ENCODE measurements around the gene CNTNAP2.

The CNTNAP2 gene

GRCh38 chr7:147858421-147858820 is 1741.8 kb downstream of the CNTNAP2 start:
- DNase-seq (no peak), ATAC-seq (no peak)

DNA sequence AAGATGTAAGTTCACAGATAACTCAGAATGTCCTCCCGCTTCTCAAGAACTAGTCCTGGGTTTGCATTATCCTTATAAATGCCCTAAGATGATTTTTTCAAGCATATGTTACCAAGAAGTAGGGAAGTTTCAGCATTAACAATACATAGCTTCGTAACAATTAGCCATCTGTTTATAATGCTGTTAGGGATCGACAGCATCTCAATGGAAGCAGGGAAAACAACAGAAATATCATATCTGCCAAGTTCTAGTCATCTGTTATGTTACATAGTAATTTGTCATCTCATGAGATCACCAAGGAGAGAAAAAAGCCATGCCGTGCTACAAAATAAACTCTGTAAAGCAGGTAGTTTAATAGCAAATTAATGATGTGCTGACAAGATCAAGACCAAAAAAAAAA is 1742.4 kb downstream of the CNTNAP2 start:
- DNase-seq (no peak), ATAC-seq (no peak)

GRCh38 chr7:147859486-147859885 is 1742.9 kb downstream of the CNTNAP2 start:
- no peak for DNase-seq

GRCh38 chr7:147861058-147861716 is 1744.6 kb downstream of the CNTNAP2 start:
- DNase-seq = no peak
- ATAC-seq = no peak

More at GRCh38 chr7:147859486-147859885, 1742.9 kb downstream of the CNTNAP2 start:
- ATAC-seq = no peak

GRCh38 chr7:147861945-147862344 is 1745.3 kb downstream of the CNTNAP2 start:
- no peak for DNase-seq

DNA sequence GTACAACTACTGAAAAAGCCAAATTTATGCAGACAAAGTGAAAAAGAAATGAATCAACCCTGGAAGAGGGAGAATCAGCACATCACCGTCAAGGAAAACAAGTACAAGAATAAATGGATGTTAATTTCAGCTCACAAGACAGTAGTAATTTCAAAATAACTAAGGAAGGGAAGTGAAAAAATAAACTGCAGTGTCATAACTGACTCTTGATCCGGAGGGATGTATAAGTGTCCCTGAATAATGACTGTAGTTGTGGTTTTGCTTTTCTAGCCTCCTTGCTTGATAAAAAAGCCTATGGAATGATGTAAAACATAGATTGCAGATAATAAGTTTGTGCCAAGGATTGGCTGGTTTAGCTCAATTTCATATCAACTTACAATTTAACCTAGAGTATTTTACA is 1752.9 kb downstream of the CNTNAP2 start:
- DNase-seq = no peak
- no peak for ATAC-seq

More at GRCh38 chr7:147861945-147862344, 1745.3 kb downstream of the CNTNAP2 start:
- no peak for ATAC-seq

DNA sequence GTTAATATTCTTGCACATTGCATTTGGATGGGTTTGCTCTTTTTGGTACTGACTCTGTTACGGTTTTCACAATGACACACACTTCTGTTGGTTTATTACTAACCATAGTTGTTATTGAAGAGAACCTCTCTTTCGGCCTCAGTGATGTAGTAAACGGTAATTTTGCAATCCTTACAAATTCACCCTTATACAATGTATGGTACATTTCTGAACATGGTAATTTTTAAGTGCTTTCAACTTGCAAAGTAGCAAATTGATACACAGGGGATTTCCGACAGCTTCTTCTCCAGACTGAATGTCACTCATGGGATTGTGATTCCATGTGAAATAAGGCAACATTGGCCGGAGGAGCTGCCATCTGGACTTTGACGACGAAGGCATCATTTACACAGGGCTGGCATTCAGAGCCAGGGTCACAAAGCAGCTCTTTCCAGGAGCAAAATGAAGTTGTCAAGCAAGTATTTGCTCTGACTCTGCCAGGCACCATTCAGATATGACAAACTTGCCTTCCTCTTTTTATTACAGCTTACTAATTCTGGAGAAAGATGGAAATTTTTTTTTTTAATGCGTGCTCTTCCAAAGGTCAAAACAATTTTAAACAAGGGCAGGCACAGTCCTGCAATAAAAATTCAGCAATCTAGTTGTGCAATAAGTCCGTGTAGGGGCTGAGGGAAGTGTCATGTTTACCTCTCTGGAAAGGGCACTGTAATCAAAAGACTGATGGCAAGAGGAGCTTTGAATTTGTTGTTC is 1762.5 kb downstream of the CNTNAP2 start:
- DNase-seq = no peak
- no peak for ATAC-seq

- no peak for ATAC-seq
- no peak for DNase-seq
Observed at GRCh38 chr7:147885869-147886268, 1769.3 kb downstream of the CNTNAP2 start.

- ATAC-seq (no peak), DNase-seq (no peak)
Observed at GRCh38 chr7:147894271-147894670, 1777.7 kb downstream of the CNTNAP2 start.

- no peak for ATAC-seq
- DNase-seq = no peak
Observed at GRCh38 chr7:147896121-147896520, 1779.5 kb downstream of the CNTNAP2 start.

DNA sequence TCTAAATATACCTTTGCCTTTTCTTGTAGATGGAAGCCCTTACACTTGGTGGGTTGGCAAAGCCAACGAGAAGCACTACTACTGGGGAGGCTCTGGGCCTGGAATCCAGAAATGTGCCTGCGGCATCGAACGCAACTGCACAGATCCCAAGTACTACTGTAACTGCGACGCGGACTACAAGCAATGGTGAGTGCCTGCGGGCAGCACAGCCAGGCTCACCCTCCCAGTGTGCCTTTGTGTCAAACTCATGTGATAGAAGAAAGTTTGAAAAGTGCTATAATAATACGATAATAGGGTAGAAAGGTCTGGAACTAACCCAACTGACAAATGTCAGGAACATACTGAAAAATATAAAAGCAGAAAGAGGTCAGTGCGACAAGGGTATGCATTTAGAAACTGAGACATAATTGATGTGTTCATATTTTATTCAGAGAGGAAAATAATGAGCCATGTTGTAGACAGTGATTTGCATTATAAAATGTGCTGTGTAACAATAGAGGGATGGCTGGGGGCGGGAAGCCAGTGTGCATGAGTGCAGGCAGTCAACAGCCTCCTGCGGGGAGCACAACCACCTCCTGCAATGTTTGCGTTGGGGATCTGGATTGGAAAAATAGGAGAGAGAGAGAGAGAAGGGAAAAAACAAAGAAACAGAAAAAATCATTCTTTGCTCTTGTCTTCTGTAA is 1787.1 kb downstream of the CNTNAP2 start:
- DNase-seq (no peak), ATAC-seq (no peak)

- no peak for ATAC-seq
- DNase-seq = no peak
Observed at GRCh38 chr7:147904219-147904576, 1787.6 kb downstream of the CNTNAP2 start.

GRCh38 chr7:147909431-147910148 is 1793.0 kb downstream of the CNTNAP2 start:
- ATAC-seq = no peak
- DNase-seq = no peak

GRCh38 chr7:147911201-147911601 is 1794.6 kb downstream of the CNTNAP2 start:
- DNase-seq (no peak), ATAC-seq (no peak)

- ATAC-seq = no peak
- no peak for DNase-seq
Observed at GRCh38 chr7:147912291-147912690, 1795.7 kb downstream of the CNTNAP2 start.

GRCh38 chr7:147912946-147913638 is 1796.5 kb downstream of the CNTNAP2 start:
- DNase-seq (no peak), ATAC-seq (no peak)

- ATAC-seq = no peak
- DNase-seq = no peak
Observed at GRCh38 chr7:147915781-147916180, 1799.2 kb downstream of the CNTNAP2 start.

DNA sequence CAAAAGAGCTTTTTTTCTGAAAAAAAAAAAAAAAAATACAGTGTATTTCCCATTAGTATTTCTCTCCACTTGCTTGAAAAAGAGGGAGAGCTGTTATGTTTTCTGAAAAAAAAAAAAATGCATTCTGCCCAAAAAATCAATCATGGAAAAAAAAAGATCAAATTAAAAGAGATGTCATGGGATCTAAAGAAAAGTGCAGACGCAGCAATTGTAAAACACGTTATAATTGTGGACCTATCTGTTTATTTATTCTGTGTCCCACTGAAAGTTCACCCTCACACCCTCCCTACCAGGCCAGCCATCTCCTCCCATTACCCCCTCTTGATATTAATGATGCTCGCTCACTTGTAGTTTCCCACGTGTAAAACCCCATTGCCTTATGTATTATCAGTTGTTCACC is 1800.0 kb downstream of the CNTNAP2 start:
- ATAC-seq (no peak), DNase-seq (no peak)

DNA sequence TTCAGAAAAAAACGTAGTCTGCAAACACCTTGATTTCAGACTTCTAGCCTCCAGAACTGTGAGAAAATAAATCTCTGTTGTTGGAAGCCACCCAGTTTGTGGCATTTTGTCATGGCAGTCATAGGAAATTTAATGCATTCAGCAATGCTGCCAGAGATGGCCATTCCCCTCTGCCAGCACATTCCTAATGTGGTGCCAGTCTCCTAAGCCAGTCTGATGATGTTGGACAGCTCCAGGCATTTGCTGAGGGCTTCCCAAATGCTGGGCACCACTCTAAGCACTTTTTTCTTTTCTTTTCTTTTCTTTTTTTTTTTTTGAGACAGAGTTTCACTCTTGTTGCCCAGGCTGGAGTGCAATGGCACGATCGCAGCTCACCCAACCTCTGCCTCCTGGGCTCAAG is 1807.2 kb downstream of the CNTNAP2 start:
- DNase-seq (no peak), ATAC-seq (no peak)

DNA sequence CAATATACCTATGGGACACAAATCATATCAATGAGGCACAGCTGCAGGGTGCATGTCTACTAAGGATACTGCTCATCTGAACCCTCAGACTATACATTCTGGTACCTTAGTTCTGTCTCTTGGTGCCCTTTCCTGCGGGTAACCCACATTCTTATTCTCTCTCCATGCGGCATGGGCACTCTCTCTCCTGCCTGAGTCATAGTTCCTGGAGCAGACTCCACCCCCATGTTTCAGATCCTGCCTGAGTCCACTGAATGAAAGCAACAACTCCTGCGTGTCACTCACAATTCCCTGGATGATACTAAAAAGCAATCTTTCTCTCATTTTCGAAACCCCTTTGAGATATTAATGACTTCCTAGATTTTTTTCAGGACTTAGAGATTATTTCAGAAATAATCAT is 1820.8 kb downstream of the CNTNAP2 start:
- ATAC-seq (no peak), DNase-seq (no peak)

DNA sequence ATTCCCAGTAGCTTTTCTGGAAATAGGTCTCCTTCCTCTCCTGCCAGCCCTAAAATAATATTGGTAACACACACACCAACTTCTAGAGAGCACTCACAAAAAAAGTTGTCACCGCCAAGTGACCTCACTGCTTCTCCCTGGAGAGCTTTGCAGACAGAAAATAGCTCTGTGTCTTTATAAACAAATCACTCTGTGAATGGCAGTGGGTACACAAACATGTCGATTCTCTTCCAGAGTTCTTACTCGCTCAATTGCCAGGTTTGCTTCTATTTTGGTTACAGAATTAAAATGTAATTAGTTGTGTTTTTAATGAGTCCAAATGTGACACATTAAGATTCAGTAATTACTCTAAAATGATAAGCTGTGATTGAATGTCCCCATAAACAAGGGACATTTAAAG is 1824.8 kb downstream of the CNTNAP2 start:
- ATAC-seq (no peak), DNase-seq (no peak)

- DNase-seq = no peak
- ATAC-seq = no peak
Observed at GRCh38 chr7:147944321-147944720, 1827.7 kb downstream of the CNTNAP2 start.
